MCF 10A (cell line): ENCODE data around the gene KRTAP10-5. TPM values are rescaled to one million over a fixed set of nuclear protein-coding genes. Genes with fewer than 3 reads are reported as not detected.
"Not testable (repeated sequence)": the region's sequence is repeated elsewhere in the genome, so short reads cannot be mapped to it uniquely, and the experiment has no call there.

Source experiments
- Bru-seq: library from RNA; stranded (reverse); fragments of 400-500 nt; gene quantifications from one replicate; lab custom pipeline; 2021; lab: Mats Ljungman, UMichigan
- BruChase-seq, 2 experiments: library from RNA; stranded (reverse); fragments of 400-500 nt; gene quantifications; one replicate each; lab custom pipeline; 2021; lab: Mats Ljungman, UMichigan
- BruUV-seq: library from RNA; stranded (reverse); fragments of 400-500 nt; replicated peaks from 2 replicates; lab custom pipeline; 2021; lab: Mats Ljungman, UMichigan
- CTCF ChIA-PET: fragments of 300-600 bp; sonication (Branson Sonifier 250); formaldehyde crosslinking; extraction: SDS; loops from one replicate; lab custom pipeline; 2021; ENCODE audit warnings: antibody characterized with exemption, inconsistent platforms; lab: Yijun Ruan, JAX
- POLR2A ChIA-PET: fragments of 300-600, 350-650 bp; sonication (Branson Sonifier 250); formaldehyde crosslinking; extraction: SDS; loops from one replicate; lab custom pipeline; 2020; ENCODE audit warnings: antibody characterized with exemption, inconsistent platforms; lab: Yijun Ruan, JAX
- DNase-seq: peaks from one replicate; pipeline ENCODE4 v3.0.0-alpha.2; 2018; ENCODE audit not compliant: unreplicated experiment
- H3K27ac Mint-ChIP-seq: one replicate; pipeline ENCODE4 v1.8.0; 2022; ENCODE audit warnings: mild to moderate bottlenecking, low read depth, mixed read lengths; ENCODE audit not compliant: unreplicated experiment
- H3K27me3 Mint-ChIP-seq: one replicate; pipeline ENCODE4 v1.8.0; 2022; ENCODE audit warnings: mixed read lengths; ENCODE audit not compliant: insufficient read depth, unreplicated experiment
- H3K36me3 Mint-ChIP-seq: one replicate; pipeline ENCODE4 v1.8.0; 2022; ENCODE audit warnings: mild to moderate bottlenecking, moderate library complexity, mixed read lengths; ENCODE audit not compliant: insufficient read depth, unreplicated experiment
- H3K4me1 Mint-ChIP-seq: one replicate; pipeline ENCODE4 v1.8.0; 2022; ENCODE audit warnings: mixed read lengths; ENCODE audit not compliant: insufficient read depth, unreplicated experiment
- H3K4me3 Mint-ChIP-seq: one replicate; pipeline ENCODE4 v1.8.0; 2022; ENCODE audit warnings: mild to moderate bottlenecking, moderate library complexity, mixed read lengths; ENCODE audit not compliant: unreplicated experiment
- H3K9me3 Mint-ChIP-seq: one replicate; pipeline ENCODE4 v1.8.0; 2022; ENCODE audit warnings: mixed read lengths; ENCODE audit not compliant: unreplicated experiment
- CTCF ChIP-seq: fragments of 200-600 bp; IDR thresholded peaks from one replicate; pipeline ENCODE4 v1.8.0; 2022; ENCODE audit warnings: antibody characterized with exemption, mild to moderate bottlenecking; ENCODE audit not compliant: unreplicated experiment
- intact Hi-C: fragments of 100-400 bp; cut with micrococcal nuclease; formaldehyde crosslinking; loops from 2 replicates; pipeline ENCODE4 v1.14.1; 2022
- long read RNA-seq: library from polyadenylated mRNA; stranded (forward); transcript quantifications from one replicate; pipeline ENCODE4 v2.0.0, GENCODE V29; 2022
- total RNA-seq: library from RNA; stranded (reverse); gene quantifications from 2 replicates; pipeline ENCODE4 v1.2.3, GENCODE V29; 2022

The KRTAP10-5 gene, protein sequence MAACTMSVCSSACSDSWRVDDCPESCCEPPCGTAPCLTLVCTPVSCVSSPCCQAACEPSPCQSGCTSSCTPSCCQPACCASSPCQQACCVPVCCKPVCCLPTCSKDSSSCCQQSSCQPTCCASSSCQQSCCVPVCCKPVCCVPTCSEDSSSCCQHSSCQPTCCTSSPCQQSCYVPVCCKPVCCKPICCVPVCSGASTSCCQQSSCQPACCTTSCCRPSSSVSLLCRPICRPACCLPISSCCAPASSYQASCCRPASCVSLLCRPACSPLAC
- total RNA-seq: not detected in 2 replicates
- Bru-seq, nascent RNA: not detected
- BruChase-seq, experiment 1, labeled RNA remaining after a 6-hour chase: not detected
- not detected for BruChase-seq, experiment 2, labeled RNA remaining after a 2-hour chase
- long read RNA-seq: 0 reads

- BruUV-seq, H3K4me3 Mint-ChIP-seq, DNase-seq, H3K4me1 Mint-ChIP-seq, POLR2A ChIA-PET, H3K36me3 Mint-ChIP-seq, H3K27ac Mint-ChIP-seq, intact Hi-C loops: not testable (repeated sequence)
- Mint-ChIP-seq H3K27me3 (peaks cover 40% of the 10 kb centered on the region), H3K9me3 (peaks cover 16% of the 10 kb centered on the region)
- CTCF ChIA-PET: interaction anchor here (0.5 kb wide), 1 partner anchor 10 kb away, joined by 3 read pairs; no protein-coding TSS in a partner anchor
These were observed at the start of gene KRTAP10-5 for GRCh38 chr21:44580231-44580821. KRTAP10-5 (minus strand) TSS chr21:44580604; CDS start chr21:44580578, 26 bp downstream.

GRCh38 chr21:44628707-44629391 lies 48.4 kb upstream of the KRTAP10-5 start:
- Mint-ChIP-seq H3K27ac (no peak overlapping the region), H3K4me3 (no peak overlapping the region), H3K4me1 (no peaks in the 10 kb centered on the region), H3K27me3 (peaks cover 8% of the 10 kb centered on the region), H3K9me3 (peaks cover 49% of the 10 kb centered on the region), H3K36me3 (no peaks in the 10 kb centered on the region)
- CTCF ChIA-PET: no interaction called here
- no peak for DNase-seq
- POLR2A ChIA-PET: no interaction called here
- no peak for TF ChIP-seq CTCF
- no TSS peak for BruUV-seq
- intact Hi-C loops: no loop called here

GRCh38 chr21:44627831-44628233 lies 47.4 kb upstream of the KRTAP10-5 start:
- H3K4me3 Mint-ChIP-seq, DNase-seq, H3K27me3 Mint-ChIP-seq, H3K4me1 Mint-ChIP-seq, POLR2A ChIA-PET, H3K36me3 Mint-ChIP-seq, H3K27ac Mint-ChIP-seq, CTCF ChIA-PET, intact Hi-C loops, BruUV-seq: not testable (repeated sequence)
- peaks cover 50% of the 10 kb centered on the region for H3K9me3 Mint-ChIP-seq

GRCh38 chr21:44627181-44627822 lies 46.9 kb upstream of the KRTAP10-5 start:
- BruUV-seq, DNase-seq, H3K36me3 Mint-ChIP-seq, H3K27ac Mint-ChIP-seq, CTCF ChIA-PET, H3K4me3 Mint-ChIP-seq, H3K4me1 Mint-ChIP-seq, POLR2A ChIA-PET, intact Hi-C loops, H3K27me3 Mint-ChIP-seq: not testable (repeated sequence)
- H3K9me3 Mint-ChIP-seq: peaks cover 55% of the 10 kb centered on the region

DNA sequence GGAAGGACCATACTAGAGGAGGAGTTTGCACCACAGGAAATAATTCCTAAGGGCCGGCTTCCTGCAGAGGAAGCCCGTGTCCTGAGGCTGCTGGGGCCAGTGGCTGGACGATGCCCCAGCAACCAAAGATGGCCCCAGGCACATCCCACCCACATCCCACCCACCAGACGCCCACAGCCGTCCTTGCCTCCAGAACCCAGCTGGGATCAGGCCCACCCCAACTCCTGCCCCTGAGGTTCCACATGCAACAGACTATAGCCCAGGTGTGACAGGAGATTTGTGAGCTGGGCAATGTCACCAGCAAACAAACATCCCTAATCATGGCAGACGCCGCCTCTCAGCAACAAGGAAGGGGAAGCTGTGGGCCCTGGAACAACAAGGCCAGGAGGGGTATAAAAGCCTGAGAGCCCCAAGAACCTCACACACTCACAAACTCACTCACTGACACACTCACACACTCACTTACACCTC lies 46.3 kb upstream of the KRTAP10-5 start, which contains the start of gene KRTAP10-9:
KRTAP10-9 (plus strand) TSS at position 421 of the 471 bp plus-strand sequence. CDS start 79 bp downstream, outside the sequence.
- Mint-ChIP-seq H3K9me3 (peaks cover 51% of the 10 kb centered on the region), H3K36me3 (no peaks in the 10 kb centered on the region), H3K27ac (no peak within 1 kb of the TSS), H3K4me1 (no peaks in the 10 kb centered on the region), H3K4me3 (no peak within 1 kb of the TSS), H3K27me3 (no peaks in the 10 kb centered on the region)
- ChIA-PET CTCF (no interaction called here), POLR2A (interaction anchor here (0.5 kb wide), 1 partner anchor 22 kb away, joined by 3 read pairs; no protein-coding TSS in a partner anchor)
- no peak for DNase-seq
- BruUV-seq: no TSS peak
- no peak for TF ChIP-seq CTCF
- intact Hi-C loops: no loop called here
